GM19452 (cell line): Measurements from ENCODE around the gene ADORA1.

ENCODE experiments used
- ATAC-seq: cut with Tn5 transposase; IDR thresholded peaks from one replicate; pipeline ENCODE4 v1.9.1; 2021; ENCODE audit not compliant: unreplicated experiment

ADORA1 gene

GRCh38 chr1:203171341-203172183, 44.0 kb downstream of the ADORA1 start:
- no peak for ATAC-seq

GRCh38 chr1:203172184-203173010, 44.9 kb downstream of the ADORA1 start:
- ATAC-seq: no peak

GRCh38 chr1:203173011-203173555, 45.6 kb downstream of the ADORA1 start:
- no peak for ATAC-seq

- ATAC-seq: peak; percentile 89
Observed at GRCh38 chr1:203173566-203173965, 46.0 kb downstream of the ADORA1 start.

- no peak for ATAC-seq
Observed at GRCh38 chr1:203174324-203174985, 46.9 kb downstream of the ADORA1 start.

- no peak for ATAC-seq
Observed at GRCh38 chr1:203175237-203175826, 47.8 kb downstream of the ADORA1 start, which contains the start of gene MYBPH. Gene MYBPH (minus strand): TSS chr1:203175826. CDS start chr1:203175755, 71 bp downstream.

- no peak for ATAC-seq
Observed at GRCh38 chr1:203175827-203176241, 48.3 kb downstream of the ADORA1 start.

GRCh38 chr1:203176273-203177035, 48.9 kb downstream of the ADORA1 start:
- ATAC-seq: no peak

GRCh38 chr1:203177036-203177405, 49.5 kb downstream of the ADORA1 start:
- no peak for ATAC-seq

GRCh38 chr1:203177470-203178039, 50.0 kb downstream of the ADORA1 start:
- ATAC-seq: no peak

GRCh38 chr1:203178083-203178482, 50.6 kb downstream of the ADORA1 start:
- ATAC-seq: no peak

GRCh38 chr1:203178821-203179666, 51.5 kb downstream of the ADORA1 start:
- ATAC-seq: no peak

- no peak for ATAC-seq
Observed at GRCh38 chr1:203179667-203180005, 52.1 kb downstream of the ADORA1 start.

GRCh38 chr1:203180611-203181330, 53.2 kb downstream of the ADORA1 start:
- no peak for ATAC-seq

GRCh38 chr1:203181586-203182386, 54.3 kb downstream of the ADORA1 start:
- ATAC-seq: no peak

GRCh38 chr1:203182387-203182953, 54.9 kb downstream of the ADORA1 start:
- ATAC-seq: no peak

GRCh38 chr1:203183828-203184227, 56.3 kb downstream of the ADORA1 start:
- no peak for ATAC-seq
